GM19043 (cell line): ENCODE measurements around the gene TOMT.
"Not testable (repeated sequence)": the region's sequence is repeated elsewhere in the genome, so short reads cannot be mapped to it uniquely, and the experiment has no call there.

ENCODE experiments used
- ATAC-seq: cut with Tn5 transposase; IDR thresholded peaks from one replicate; pipeline ENCODE4 v1.9.1; 2021; ENCODE audit warnings: low read depth; ENCODE audit not compliant: unreplicated experiment

The TOMT gene

DNA sequence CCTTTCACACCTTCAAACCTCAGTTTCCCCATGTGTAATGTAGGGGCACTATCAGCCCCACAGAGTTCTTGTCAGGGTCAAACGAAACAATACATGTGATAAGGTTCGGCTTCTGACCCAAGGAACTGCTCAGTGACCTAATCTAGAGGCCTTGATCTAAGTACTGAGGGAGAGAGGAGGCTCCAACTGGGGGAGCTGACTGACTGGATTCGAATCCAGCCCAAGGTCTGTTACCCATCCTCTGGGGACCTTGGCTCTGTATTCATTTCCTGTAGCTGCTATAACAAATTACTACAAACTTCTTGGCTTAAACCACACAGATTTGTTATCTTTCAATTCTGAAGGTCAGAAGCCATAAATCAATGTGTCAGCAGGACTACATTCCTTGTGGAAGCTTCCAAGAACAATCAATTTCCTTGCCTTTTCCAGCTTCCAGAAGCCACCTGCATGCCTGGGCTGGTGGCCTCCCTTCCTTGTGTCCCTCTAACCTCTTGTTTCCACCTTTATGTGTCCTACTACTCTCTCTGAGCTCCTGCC is 17.5 kb downstream of the TOMT start:
- no peak for ATAC-seq

GRCh38 chr11:72124046-72124445 is 18.3 kb downstream of the TOMT start:
- ATAC-seq, result no peak

GRCh38 chr11:72125956-72126355 is 20.2 kb downstream of the TOMT start:
- no peak for ATAC-seq

DNA sequence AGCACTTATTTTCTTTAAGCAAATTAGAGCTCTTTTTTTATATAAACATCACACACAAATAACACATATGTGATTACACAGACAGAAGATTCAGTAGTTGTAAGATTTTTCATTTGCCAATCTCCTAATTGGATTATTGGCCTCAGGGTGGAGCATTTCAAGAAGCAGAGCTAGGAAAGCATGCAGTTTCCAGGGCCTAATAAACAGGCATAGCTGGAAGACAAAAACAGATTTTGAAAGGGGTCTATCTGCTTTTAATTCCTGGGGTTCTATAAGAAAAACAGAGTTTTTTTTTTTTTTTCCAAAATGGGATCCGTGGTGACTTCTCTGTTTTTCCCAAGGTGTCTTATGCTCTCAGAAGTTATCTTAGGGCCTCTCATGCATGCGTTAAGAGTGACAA is 22.2 kb downstream of the TOMT start:
- no peak for ATAC-seq

DNA sequence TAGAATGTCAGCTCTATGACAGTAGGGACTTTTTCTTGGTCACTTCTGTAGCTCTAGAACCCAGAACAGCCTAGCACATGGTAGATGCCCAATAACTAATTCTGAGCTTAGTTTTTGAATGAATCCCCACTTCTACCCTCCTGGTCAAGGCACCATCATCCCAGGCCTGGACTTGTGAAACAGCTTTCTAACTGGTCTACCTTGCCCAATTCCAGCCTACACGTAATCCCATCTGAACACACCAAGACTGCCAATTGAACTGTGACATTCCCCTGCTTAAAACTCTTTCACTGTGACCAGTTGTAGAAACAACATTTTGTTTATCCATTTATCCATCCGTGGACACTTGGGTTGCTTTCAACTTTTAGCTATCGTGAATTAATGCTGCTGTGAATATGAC is 23.7 kb downstream of the TOMT start:
- ATAC-seq, result no peak

- ATAC-seq, result no peak
Measured at GRCh38 chr11:72132646-72133045, 26.9 kb downstream of the TOMT start.

DNA sequence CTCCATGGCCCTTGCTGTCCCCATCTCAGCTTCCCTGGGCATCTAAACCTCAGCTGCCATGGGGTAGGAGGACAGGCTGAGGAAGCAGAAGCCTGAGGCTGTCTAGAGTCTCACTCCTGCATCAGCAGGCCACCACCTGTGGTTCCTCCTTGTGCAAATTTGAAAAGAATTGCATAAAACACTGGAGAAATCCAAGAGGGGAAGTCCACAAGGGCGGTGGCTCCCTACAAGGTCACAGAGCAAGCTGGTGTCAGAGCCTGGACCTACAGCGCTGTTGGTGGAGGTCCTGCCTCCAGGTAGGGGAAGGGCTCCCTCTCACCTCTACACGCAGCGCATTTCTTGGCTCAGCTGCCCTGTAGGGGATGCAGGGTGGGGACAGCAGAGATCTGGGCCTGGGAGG is 29.7 kb downstream of the TOMT start, which contains the start of gene FOLR3:
FOLR3 (plus strand) TSS at position 253 of the 400 bp plus-strand sequence. CDS start 228 bp downstream, outside the sequence.
- not testable (repeated sequence) for ATAC-seq

DNA sequence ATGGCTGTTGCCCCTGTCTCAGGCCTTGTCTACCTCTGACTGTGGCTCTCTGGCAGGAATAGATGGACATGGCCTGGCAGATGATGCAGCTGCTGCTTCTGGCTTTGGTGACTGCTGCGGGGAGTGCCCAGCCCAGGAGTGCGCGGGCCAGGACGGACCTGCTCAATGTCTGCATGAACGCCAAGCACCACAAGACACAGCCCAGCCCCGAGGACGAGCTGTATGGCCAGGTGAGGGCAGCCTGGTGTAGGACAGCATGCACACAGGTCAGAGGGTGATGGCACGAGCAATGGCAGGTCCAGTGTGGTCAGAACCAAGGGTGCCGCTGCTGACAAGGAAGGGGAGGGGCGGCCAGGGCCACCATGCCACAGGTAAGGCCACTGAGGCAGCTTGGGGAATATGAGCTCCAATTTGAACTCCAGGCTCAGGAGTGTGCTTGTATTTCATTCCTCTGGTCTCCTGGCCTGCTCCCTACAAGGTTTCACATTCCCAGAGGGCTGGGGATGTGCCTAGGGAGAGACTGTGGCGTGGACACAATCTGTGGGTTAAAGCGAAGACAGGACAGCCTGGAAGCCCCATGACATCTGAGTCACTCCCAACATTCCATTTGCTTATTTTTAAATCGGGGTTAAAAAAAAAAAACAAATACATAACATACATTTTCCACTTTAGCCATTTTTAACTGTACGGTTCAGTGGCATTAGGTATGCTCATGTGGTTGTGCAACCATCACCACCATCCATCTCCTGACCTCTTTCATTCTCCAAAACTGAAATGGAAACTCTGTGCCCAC is 30.4 kb downstream of the TOMT start:
- ATAC-seq, result no peak

GRCh38 chr11:72136684-72137262 is 31.0 kb downstream of the TOMT start:
- ATAC-seq, result no peak

- no peak for ATAC-seq
Measured at GRCh38 chr11:72138821-72139390, 33.2 kb downstream of the TOMT start.

DNA sequence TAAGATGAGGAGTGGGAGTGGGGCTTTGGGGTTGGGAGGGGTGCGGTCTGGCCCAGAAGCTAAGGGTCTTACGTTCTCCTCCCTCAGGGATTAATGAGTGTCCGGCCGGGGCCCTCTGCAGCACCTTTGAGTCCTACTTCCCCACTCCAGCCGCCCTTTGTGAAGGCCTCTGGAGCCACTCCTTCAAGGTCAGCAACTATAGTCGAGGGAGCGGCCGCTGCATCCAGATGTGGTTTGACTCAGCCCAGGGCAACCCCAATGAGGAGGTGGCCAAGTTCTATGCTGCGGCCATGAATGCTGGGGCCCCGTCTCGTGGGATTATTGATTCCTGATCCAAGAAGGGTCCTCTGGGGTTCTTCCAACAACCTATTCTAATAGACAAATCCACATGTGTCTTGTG is 33.8 kb downstream of the TOMT start:
- no peak for ATAC-seq

DNA sequence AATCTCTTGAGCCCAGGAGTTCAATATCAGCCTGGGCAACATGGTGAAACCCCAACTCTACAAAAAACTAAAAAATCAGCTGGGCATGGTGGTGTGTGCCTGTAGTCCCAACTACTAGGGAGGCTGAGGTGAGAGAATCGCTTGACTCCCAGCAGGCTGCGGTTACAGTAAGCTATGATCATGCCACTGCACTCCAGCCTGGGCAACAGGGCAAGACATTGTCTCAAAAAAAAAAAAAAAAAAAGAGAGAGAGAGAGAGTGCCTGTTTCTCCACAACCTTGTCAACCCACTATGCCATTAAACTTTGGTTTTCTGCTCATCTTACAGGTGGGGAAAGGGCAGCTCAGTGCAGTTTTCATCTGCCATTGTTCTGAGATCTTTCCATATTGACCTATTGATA is 34.9 kb downstream of the TOMT start:
- no peak for ATAC-seq

GRCh38 chr11:72141066-72141465 is 35.3 kb downstream of the TOMT start:
- ATAC-seq, result no peak

DNA sequence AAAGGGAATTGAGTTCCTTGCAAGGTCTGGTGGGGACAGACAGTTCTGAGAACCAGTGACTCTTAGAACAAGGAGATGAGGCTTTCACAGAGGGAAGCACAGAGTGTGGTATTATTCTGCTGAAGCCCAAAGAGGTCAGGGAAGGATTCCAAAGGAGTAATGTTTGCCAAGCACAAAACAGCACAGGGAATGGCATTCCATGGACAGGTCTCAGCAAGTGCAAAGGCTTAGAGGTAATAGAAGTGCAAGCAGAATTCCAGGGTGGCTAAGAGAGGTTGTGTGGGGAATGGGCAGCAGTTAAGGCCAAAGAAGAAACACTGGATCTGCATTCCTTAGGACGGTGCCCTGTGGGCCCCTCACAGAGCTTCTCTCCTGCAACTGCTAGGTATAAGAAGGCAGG is 36.4 kb downstream of the TOMT start:
- ATAC-seq, result not testable (repeated sequence)

- not testable (repeated sequence) for ATAC-seq
Measured at GRCh38 chr11:72142543-72142942, 36.8 kb downstream of the TOMT start.

DNA sequence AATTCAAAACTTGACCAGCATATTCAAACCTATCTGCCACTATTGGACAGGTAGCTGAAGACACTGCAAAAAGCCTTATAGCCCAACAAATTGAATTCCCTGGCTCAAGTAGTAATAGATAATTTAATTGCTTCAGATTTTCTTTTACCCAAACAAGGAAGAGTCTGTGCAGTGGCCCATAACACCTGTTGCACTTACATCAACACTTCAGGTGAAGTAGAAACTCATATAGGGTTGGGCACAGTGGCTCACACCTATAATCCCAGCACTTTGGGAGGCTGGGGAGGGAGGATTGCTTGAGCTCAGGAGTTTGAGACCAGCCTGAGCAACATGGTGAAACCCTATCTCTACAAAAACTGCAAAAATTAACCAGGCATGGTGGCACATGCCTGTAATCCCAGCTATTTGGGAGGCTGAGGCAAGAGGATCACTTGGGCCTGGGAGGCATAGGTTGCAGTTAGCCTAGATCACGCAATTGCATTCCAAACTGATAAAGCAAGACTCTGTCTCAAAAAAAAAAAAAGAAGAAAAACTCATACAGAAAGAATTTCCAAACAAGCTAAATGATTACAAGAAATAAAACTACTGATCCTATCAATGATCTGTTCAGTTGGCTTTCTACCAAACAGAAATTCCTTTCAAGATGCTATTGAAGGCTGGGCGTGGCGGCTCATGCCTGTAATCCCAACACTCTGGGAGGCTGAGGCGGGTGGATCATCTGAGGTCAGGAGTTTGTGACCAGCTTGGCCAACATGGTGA is 39.3 kb downstream of the TOMT start:
- no peak for ATAC-seq

DNA sequence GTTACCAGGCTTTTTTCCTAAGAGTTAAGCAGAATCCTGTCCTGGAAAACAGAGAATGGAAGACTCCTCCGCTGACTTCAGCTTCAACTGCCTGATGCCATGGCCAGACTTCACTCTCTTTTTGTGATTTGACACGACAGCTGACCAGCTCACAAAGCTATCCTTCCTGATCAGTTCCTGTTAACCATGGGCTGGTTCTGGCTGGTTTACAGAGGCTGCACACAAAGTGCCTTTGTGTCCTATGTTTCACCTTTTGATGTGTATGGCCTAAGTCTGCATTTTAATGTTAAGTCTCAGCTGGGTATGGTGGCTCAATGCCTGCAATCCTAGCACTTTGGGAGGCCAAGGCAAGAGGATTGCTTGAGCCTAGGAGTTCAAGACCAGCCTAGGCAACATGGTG is 40.9 kb downstream of the TOMT start:
- ATAC-seq, result no peak

DNA sequence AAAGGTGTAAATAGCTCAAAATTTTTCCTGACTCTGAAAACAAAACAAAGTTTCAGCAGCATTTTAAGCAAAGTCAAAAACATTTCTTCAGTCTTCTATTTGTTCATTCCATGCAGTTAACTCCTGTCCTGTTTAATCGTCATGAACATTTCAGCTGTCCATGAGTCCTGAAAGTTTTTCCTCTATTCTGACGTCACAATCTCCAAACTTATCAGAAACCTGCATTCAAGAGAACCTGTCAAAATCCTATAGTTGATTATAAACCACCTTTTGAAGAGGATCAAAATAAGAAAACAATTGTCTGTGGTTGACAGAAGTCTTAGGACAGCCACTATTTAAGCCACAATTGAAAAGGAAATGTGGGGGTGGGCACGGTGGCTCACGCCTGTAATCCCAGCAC is 45.2 kb downstream of the TOMT start:
- no peak for ATAC-seq

DNA sequence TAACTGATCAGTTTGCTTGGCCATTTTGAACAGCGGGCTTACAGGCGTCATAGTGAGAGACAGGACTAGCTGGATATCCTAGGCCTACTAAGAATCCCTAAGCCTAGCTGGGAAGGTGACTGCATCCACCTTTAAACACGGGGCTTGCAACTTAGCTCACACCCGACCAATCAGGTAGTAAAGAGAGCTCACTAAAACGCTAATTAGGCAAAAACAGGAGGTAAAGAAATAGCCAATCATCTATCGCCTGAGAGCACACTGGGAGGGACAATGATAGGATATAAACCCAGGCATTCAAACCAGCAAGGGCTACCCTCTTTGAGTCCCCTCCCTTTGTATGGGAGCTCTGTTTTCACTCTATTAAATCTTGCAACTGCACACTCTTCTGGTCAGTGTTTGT is 48.1 kb downstream of the TOMT start:
- ATAC-seq, result not testable (repeated sequence)

GRCh38 chr11:72154816-72155215 is 49.1 kb downstream of the TOMT start:
- no peak for ATAC-seq

GRCh38 chr11:72155751-72156150 is 50.0 kb downstream of the TOMT start:
- ATAC-seq, result no peak
